GM19193 (cell line): ENCODE data around the gene GDE1.

ENCODE experiments used
- POLR2A ChIP-seq: IDR thresholded peaks from 4 replicates; pipeline ENCODE4 v1.6.1; 2011; ENCODE audit not compliant: insufficient read depth, insufficient read length; ENCODE audit errors: extremely low read depth

GDE1 gene

GRCh38 chr16:19532601-19533000 lies 10.7 kb upstream of the GDE1 start:
- no peak for TF ChIP-seq POLR2A

- TF ChIP-seq POLR2A, result no peak
Measured at GRCh38 chr16:19528666-19529065, 6.8 kb upstream of the GDE1 start.

- TF ChIP-seq POLR2A, result no peak
Measured at GRCh38 chr16:19527161-19527560, 5.3 kb upstream of the GDE1 start.

- TF ChIP-seq POLR2A, result no peak
Measured at GRCh38 chr16:19525385-19525723, 3.5 kb upstream of the GDE1 start.

GRCh38 chr16:19524616-19525384 lies 2.9 kb upstream of the GDE1 start:
- no peak for TF ChIP-seq POLR2A

GRCh38 chr16:19524356-19524615 lies 2.4 kb upstream of the GDE1 start:
- no peak for TF ChIP-seq POLR2A

- TF ChIP-seq POLR2A, result peak; percentile 68
Measured at GRCh38 chr16:19523559-19524355, 1.9 kb upstream of the GDE1 start, which contains the start of gene CCP110. Gene CCP110, plus strand, starts transcription at chr16:19523942. Its CDS starts 3,940 bp downstream, at chr16:19527882.

GRCh38 chr16:19523184-19523558 lies 1.3 kb upstream of the GDE1 start:
- no peak for TF ChIP-seq POLR2A

- no peak for TF ChIP-seq POLR2A
Measured at GRCh38 chr16:19522760-19523159, 862 bp upstream of the GDE1 start.

- TF ChIP-seq POLR2A, result no peak
Measured at GRCh38 chr16:19522397-19522732, 467 bp upstream of the GDE1 start.

GRCh38 chr16:19520861-19521331 lies 1.0 kb downstream of the GDE1 start:
- TF ChIP-seq POLR2A, result no peak

GRCh38 chr16:19518388-19518787 lies 3.5 kb downstream of the GDE1 start:
- no peak for TF ChIP-seq POLR2A

GRCh38 chr16:19517424-19518089 lies 4.3 kb downstream of the GDE1 start:
- no peak for TF ChIP-seq POLR2A

GRCh38 chr16:19515757-19516156 lies 6.1 kb downstream of the GDE1 start:
- TF ChIP-seq POLR2A, result no peak

- TF ChIP-seq POLR2A, result no peak
Measured at GRCh38 chr16:19513377-19514053, 8.4 kb downstream of the GDE1 start.
